GM18519 (cell line): ENCODE measurements around the gene ERC1.
"Not testable (repeated sequence)": the region's sequence is repeated elsewhere in the genome, so short reads cannot be mapped to it uniquely, and the experiment has no call there.

Source experiments
- ATAC-seq: cut with Tn5 transposase; IDR thresholded peaks from one replicate; pipeline ENCODE4 v1.9.1; 2021; ENCODE audit warnings: mild to moderate bottlenecking, moderate library complexity; ENCODE audit not compliant: unreplicated experiment, low FRiP score

The ERC1 gene

DNA sequence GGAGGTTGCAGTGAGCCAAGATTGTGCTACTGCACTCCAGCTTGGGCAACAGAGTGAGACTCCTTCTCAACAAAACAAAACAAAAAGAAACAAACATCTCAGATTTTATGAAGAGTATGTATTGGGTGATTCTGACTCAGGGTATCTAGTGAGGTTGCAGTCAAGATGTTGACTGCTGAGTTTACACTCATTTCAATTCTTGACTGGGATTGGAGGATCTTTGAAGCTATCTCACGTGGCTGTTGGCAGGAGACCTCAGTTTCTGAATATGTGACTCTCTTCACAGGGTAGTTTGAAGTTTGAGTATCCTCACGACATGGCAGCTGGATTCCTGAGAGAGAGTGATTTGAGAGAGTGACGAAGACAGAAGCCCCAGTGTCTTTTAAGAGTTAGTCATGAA, 29.4 kb downstream of the ERC1 start:
- ATAC-seq: no peak

DNA sequence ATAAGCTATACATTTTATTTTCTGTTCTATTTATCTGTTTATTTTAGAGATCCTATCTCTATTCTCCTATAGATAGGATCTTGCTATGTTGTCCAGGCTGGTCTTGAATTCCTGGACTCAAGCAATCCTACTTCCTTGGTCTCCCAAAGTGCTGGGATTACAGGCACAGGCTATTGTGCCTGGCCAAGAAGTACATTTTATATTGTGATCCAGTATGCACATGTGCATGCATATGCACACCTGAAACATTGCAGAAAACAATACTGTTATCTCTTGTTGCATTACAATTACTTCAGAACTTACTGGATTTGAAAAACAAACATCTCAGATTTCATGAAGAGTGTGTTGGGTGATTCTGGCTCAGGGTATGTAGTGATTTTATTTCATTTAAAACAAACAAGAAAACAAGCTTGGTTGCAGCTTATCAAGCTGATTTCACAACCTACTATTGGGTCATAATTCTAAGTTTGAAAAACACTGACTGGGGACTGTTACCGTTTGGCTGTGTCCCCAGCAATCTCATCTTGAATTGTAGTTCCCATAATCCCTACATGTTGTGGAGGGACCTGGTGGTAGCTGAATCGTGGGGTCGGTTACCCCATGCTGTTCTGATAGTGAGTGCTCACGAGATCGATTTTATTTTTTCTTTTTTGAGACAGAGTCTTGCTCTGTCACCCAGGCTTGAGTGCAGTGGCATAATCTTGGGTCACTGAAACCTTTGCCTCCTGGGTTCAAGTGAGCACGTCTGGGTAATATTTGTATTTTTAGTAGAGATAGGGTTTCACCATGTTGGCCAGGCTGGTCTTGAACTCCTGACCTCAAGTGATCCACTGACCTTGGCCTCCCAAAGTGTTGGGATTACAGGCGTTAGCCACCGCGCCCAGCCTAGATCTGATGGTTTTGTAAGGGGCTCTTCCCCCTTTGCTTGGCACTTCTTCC, 31.3 kb downstream of the ERC1 start:
- ATAC-seq: no peak

DNA sequence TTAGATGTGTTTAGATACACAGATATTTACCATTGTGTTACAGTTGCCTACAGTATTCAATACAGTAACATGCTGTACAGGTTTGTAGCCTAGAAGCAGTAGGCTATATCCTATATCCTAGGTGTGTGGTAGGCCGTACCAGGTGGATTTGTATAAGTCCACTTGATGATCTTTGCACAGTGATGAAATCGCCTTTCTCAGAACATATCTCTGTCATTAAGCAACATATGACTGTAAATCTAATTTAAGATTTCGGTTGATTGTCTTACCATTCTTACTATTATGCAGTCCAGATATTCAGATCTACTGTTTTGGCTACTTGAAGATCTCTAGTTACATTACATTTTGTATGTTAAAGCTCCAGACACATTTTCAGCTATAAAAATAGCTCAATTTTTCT, 39.8 kb downstream of the ERC1 start:
- no peak for ATAC-seq

DNA sequence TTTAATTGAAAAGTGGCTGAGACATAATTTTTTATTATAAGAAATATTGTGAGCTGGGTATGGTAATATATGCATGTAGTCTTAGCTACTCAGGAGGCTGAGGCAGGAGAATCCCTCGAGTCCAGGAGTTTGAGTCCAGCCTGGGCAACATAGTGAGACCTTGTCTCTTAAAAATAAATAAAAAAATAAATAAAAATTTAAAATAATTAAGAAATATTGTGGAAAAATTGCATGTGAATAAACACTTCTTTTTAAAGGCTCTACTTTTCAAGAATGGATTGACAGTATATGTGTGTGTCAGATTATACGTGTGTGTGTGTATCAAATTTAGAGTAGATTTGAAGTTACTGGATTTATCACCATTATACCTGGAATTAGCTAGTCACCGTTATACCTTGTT, 43.2 kb downstream of the ERC1 start:
- ATAC-seq: no peak

DNA sequence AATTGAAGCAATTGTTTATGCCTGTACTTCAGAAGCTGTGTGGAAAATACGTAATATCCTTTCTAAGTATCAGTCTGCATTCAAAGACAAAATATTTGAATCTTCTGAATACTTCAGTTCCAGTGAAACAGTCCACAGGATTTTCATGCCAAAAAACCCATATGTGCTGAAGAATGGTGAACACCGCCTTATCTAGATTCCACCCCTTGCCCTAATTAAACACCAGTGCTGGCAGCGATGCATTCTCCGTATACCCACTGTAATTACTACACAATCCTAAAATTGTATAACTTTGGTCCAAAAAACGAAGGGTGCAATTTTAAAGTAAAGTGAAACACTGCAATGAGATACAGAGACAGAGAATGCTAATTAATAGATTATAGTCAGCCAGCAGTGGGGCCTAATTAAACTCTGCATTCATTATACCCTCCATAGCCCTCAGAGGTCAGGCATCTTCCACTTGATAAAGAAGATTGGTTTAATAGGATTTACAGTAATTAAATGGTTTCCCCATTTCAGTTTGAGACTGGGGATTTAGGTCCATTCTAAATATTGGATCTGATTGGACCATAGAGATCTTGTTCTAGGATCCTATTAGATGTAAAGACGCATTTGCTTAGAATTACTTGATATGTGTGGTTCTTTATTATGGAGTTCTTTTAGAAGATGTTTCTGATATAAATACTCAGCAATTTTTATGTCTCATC, 43.9 kb downstream of the ERC1 start:
- no peak for ATAC-seq

DNA sequence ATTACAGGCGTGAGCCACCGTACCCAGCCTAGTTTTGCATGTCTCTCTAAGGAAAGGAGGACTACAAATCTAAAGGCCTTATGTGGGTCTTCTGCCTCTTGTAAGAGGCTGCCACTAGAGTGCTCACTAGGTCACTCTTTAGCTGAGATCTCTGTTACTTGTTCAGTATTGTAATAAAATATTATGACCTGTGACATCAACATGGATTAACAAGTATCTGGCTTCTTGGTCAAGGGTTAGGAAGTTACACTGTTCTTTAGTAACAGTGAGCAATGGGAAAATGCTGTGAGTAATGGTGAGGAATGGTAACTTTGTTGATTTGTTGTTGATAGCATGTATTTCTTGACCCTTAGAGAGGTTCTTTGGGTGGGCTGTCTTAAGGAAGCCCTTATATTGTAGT, 50.5 kb downstream of the ERC1 start:
- ATAC-seq: no peak

DNA sequence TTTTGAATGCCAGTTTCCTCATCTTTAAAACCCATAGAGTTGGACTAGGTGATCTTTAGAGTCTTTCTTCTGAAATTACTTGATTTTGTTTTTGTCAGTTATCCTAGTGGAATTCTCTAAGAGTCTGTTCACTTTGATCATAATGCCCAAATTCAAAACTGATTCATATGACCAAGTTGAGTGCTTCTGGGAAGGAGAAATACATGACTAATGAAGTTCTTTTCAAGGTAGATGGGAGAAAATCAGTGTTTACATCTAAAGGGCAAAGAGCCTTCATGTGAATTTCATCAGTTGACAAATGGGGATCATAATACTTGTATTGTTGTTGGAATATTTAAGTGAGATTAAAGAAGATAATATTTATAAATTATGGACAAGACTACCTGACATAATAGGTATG, 53.2 kb downstream of the ERC1 start:
- ATAC-seq: no peak

DNA sequence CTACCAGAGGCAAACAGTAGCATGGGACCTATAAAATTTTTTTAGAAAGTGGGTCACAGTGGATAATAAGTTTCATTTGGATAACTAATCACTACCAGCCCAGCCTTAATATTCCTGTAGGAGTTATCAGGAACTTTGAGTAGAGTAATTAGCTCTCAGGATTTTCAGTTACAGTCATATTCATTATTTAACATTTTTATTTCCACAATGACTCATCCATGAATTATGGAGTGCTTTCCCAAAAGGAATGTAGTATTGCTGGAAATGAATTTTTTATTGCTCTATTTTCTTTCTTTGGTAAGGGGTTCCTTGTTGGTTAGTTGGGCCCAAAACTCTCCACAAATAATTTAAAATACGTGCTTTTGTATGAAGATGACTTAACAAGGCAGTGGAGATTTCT, 53.7 kb downstream of the ERC1 start:
- no peak for ATAC-seq

DNA sequence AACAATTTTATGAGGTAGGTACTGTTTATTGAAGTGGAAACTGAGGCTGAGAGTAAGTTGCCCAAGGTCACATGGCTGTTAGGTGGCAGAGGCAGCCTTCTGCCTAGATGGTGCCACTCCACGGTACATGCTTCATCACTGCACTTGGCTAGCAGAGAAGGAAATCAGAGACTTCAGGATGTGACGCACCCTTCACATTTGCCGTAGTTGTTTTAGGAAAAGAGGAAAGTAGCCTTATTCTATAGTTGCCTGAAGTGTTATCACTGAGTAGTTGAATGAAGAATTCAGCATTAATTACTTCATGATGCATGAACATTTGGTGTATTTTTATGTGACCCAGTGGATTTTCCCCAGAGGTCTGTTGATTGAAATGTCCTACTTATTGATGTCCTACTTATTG, 55.7 kb downstream of the ERC1 start:
- ATAC-seq: no peak

DNA sequence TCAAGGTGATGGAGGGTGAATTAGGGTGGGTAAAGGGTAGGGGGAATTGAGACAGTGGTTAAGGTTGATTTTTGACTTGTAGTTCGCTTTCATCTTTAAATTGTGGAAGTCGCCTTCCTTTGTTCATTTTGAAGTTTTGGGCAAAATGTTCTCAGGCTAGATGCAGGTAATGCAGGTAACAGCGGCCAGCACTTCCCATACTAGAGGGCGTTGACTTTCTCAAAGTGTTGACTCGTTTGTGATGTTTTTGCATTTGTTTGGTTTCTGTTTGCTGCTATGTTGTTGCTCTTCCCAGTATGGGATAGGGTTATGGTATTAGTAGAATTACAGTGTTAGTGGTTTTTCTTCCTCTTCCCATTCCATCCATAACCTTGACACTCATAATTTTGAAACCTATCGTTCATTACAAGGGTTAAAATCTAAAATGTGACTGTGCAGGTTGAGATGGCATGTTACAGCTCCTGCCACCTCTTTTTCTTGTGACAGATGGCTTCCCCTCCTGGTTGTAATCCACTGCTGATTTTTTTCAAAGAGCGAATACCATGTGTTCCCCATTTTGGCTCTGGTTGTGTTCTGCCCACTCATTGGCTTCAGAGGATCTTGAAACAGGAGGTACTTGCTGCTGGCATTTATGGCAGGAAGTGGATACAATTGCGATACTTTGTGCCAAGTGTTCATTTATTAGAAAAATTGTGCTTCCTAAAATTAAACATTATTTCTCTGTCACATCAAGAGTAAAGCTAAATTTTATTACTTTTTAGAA, 57.1 kb downstream of the ERC1 start:
- ATAC-seq: no peak

DNA sequence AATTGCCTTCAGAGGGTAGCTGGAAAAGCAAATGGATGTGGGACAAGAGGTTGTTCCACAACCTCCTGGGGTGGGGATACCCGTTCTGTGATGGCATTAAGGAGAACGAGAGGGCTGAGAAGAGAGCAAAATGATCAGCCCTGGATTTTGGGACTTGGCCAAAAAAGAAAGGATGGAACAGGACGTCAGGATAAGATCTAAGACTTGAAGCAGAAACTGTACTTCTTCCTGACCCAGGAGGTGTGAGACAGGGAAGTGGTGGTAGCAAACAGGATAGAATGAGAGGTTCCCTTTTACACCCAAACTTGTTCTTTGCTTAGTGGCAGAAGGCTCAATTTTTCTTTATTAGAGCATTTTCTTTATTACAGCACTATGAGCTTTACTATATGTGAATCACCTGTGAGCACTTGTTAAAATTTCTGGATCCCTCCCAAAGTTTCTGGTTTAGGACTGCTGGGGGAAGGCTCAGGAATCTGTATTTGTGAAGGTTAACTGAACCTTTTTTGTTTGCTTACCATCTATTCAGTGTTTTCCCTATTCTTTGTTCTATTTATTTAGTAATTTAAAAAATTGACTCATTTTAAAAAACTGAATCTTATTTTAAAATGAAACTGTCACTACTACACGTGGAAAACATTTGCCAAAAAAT, 59.2 kb downstream of the ERC1 start:
- ATAC-seq: no peak

DNA sequence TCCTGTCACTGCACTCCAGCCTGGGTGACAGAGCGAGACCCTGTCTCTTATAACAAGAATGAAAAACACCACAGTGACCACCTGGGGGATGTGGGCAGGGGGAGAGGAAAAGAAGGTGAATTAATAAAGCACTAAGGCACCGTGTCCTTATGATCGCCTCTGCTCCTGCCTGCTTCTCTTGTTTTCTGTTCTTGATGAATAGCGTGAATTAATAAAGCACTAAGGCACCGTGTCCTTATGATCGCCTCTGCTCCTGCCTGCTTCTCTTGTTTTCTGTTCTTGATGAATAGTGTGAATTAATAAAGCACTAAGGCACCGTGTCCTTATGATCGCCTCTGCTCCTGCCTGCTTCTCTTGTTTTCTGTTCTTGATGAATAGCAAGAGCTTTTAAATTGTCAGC, 60.6 kb downstream of the ERC1 start:
- ATAC-seq: not testable (repeated sequence)

DNA sequence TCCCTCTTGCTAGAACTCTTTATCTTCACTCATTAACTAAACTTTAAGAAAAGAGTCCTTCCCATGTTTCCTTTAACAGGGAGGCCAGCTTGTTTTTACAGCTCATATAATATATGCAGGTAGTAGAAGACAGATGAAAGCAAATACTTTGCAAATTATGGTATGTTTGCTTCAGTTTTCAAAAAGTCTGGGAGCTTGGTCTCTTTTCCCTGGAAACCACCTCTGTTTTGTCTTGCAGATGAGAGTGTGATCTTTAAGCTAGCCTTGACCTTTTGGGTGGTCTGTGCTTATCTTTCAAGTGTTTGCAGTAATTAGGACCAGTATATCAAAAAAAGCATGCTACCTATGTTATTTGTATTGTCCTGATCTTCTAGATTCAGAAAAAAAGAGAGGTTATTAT, 62.7 kb downstream of the ERC1 start:
- ATAC-seq: no peak

DNA sequence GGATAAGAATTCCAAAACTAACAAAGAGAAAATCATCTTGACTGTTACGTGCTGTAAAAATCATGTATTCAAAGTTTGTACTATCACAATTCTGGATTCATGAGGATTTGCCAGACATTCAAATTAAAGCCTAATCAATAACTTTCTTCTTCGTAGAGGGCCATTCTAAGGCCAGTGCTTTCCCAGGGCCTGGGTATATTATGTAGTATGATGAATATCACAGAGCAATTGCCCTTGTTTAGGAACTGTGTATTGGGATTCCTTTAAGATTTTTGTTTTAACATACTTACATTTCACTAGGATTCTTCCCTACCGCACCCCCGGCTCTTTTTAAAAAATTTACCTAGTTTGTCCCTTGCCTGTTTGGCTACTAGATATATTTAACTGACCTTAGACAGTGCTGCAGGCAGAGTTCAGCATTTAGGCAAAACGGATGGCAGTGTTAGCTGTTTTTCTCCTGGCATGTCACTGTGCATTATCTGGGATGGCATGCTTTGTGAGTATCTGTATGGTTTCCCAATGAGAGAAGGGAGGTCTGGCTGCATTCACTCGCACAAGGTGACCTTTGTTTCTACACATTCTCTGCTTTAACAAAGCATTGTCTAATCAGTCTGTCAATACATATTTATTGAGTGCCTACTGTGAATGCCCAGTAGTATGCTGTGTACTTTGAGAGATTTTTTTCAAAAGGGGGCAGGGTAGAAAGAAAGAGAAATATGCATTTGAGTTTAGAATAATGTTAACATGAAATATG, 63.3 kb downstream of the ERC1 start:
- ATAC-seq: no peak

DNA sequence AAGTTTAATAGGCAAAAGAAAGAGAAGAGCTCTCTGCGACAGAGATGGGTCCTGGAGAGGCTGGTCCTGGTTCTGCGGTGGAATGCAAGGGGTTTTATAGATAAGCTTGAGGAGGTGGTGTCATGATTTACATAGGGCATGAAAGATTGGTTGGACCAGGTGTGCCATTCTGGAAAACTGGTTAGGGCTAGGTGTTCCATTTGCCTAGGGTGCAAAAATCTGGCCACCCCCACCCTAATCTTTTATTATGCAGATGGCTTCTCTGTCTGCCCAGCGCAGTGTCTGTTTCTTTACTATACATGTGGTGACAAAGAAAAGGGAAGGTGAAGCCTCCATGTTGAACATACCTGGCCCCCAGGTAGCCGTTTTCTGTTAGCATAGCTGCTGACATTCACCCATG, 65.4 kb downstream of the ERC1 start:
- no peak for ATAC-seq

DNA sequence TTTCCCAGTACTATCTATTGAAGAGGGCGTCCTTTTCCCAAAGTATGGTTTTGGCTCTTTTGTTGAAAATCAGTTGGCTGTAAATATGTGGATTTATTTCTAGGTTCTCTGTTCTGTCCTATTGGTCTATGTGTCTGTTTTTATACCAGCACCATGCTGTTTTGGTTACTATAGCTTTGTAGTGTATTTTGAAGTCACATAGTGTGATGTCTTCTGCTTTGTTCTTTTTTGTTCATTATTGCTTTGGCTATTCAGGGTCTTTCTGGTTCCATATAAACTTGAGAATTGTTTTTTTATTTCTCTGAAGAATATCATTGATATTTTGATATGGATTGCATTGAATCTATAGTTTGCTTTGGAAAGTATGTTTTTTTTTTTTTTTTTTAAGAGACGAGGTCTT, 67.4 kb downstream of the ERC1 start:
- ATAC-seq: no peak

DNA sequence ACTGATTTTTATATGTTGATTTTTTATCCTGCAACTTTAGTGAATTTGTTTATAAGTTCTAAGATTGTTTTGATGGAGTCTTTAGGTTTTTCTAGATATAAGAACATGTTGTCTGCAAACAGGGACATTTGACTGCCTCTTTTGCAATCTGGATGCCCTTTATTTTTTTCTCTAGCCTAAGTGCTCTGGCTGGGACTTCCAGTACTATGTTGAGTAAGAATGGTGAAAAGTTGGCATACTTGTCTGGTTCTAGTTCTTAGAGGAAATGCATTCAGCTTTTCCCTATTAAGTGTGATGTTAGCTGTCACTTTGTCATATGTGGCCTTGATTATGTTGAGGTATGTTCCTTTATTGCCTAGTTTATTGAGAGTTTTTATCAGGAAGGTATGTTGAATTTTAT, 68.1 kb downstream of the ERC1 start:
- ATAC-seq: no peak

DNA sequence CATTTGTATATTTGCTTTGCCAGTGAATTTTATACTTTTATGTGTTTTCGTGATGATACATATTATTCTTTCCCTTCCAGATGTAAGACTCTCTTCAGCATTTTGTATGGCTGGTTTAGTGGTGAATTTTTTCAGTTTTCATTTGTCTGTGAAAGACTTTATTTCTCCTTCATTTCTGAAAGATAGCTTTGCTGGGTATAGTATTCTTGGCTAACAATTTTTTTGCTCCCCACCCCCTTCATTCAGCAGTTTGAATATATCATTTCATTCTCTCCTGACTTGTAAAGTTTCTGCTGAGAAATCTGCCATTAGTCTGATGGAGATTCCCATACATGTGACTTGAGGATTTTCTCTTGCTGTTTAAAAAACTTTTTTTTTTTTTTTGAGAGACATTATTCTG, 72.8 kb downstream of the ERC1 start:
- ATAC-seq: no peak

DNA sequence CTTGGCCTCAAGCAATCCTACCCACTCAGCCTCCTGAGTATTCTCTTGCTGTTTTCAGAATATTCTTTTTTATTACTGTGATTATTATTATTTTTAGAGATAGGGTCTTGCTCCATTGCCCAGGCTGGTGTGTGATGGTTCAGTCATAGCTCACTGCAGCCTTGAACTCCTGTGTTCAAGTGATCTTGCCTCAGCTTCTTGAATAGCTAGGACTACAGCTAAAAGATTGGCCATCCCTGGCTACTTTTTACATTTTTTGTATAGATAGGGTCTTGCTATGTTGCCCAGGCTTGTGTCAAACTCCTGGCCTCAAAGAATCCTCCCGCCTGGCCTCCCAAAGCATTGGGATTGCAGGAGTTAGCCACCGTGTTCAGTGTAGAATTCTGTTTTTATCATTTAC, 73.3 kb downstream of the ERC1 start:
- no peak for ATAC-seq

DNA sequence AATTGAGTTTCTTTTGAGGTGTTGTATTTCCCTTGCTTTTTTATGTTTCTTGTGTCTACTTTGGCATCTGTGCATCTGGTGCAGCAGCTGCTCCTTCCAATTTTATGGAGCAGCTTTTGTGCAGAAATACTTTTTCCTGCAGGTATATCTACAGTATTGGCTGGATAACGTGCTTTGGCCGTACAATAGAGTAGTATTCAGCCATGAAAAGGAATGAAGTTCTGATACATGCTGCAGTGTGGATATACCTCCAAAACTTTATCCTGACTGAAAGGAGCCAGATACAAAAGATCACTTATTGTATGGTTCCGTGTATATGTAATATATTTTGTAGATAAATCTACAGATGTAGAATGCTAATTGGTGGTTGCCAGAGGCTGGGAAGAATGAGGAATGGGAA, 74.6 kb downstream of the ERC1 start:
- ATAC-seq: no peak
